RWPE2 (cell line): ENCODE results near the gene NLRP1.

Experiments used
- ATAC-seq: fragments of 200-7000 bp; cut with Tn5 transposase; 3 replicates; pipeline ENCODE4 v1.9.1; 2021; ENCODE audit warnings: low read depth
- DNase-seq: peaks from one replicate; pipeline ENCODE4 v3.0.0-alpha.2; 2020; ENCODE audit warnings: low spot score
- H3K27ac ChIP-seq: fragments of 450-650 bp; 2 replicates; pipeline ENCODE4 v1.5.1; 2017; ENCODE audit warnings: mild to moderate bottlenecking; ENCODE audit not compliant: poor library complexity, severe bottlenecking
- H3K27me3 ChIP-seq: fragments of 250-450 bp; sonication (Bioruptor Pico); 2 replicates; pipeline ENCODE4 v1.5.1; 2021; ENCODE audit warnings: mild to moderate bottlenecking, moderate library complexity; ENCODE audit not compliant: insufficient read depth, poor library complexity, severe bottlenecking
- H3K36me3 ChIP-seq: fragments of 250-450 bp; sonication (Bioruptor Pico); 2 replicates; pipeline ENCODE4 v1.5.1; 2020; ENCODE audit warnings: low read depth, mild to moderate bottlenecking, moderate library complexity
- H3K4me1 ChIP-seq: fragments of 250-450 bp; sonication (Bioruptor Pico); 2 replicates; pipeline ENCODE4 v1.5.1; 2021; ENCODE audit warnings: mild to moderate bottlenecking, moderate library complexity; ENCODE audit not compliant: insufficient read depth, poor library complexity, severe bottlenecking
- H3K4me3 ChIP-seq: fragments of 250-450 bp; sonication (Bioruptor Pico); 2 replicates; pipeline ENCODE4 v1.5.1; 2021; ENCODE audit warnings: mild to moderate bottlenecking, moderate library complexity; ENCODE audit not compliant: severe bottlenecking
- H3K9me3 ChIP-seq: fragments of 250-450 bp; sonication (Bioruptor Pico); 2 replicates; pipeline ENCODE4 v1.5.1; 2021; ENCODE audit warnings: mild to moderate bottlenecking, moderate library complexity; ENCODE audit not compliant: severe bottlenecking
- CTCF ChIP-seq: fragments of 450-650 bp; IDR thresholded peaks from one replicate; pipeline ENCODE4 v1.5.1; 2017; ENCODE audit warnings: mild to moderate bottlenecking, moderate library complexity; ENCODE audit not compliant: poor library complexity, severe bottlenecking

Gene NLRP1

GRCh38 chr17:5592382-5592781 is 8.1 kb upstream of the NLRP1 start:
- H3K4me1 ChIP-seq: no peaks in the 10 kb centered on the region
- H3K36me3 ChIP-seq: no peaks in the 10 kb centered on the region
- H3K27ac ChIP-seq: no peak overlapping the region
- peaks cover 8% of the 10 kb centered on the region for H3K27me3 ChIP-seq
- no peak overlapping the region for H3K4me3 ChIP-seq
- no peaks in the 10 kb centered on the region for H3K9me3 ChIP-seq
- DNase-seq (no peak), ATAC-seq (peak; percentile 33; the same call in 1 of the 3 replicates)
- peak; percentile 76 for TF ChIP-seq CTCF

GRCh38 chr17:5591966-5592365 is 7.7 kb upstream of the NLRP1 start:
- no peak for TF ChIP-seq CTCF
- no peaks in the 10 kb centered on the region for H3K36me3 ChIP-seq
- no peak overlapping the region for H3K27ac ChIP-seq
- H3K27me3 ChIP-seq: peaks cover 8% of the 10 kb centered on the region
- DNase-seq: no peak
- no peak overlapping the region for H3K4me3 ChIP-seq
- no peaks in the 10 kb centered on the region for H3K9me3 ChIP-seq
- no peak for ATAC-seq
- no peaks in the 10 kb centered on the region for H3K4me1 ChIP-seq

- Histone ChIP-seq H3K9me3 (no peaks in the 10 kb centered on the region), H3K27ac (no peak overlapping the region), H3K27me3 (no peaks in the 10 kb centered on the region), H3K4me3 (no peak overlapping the region), H3K36me3 (no peaks in the 10 kb centered on the region), H3K4me1 (peaks cover 17% of the 10 kb centered on the region)
- TF ChIP-seq CTCF: no peak
- DNase-seq: no peak
- no peak for ATAC-seq
Observed at GRCh38 chr17:5588584-5588983, 4.3 kb upstream of the NLRP1 start.

- Histone ChIP-seq H3K4me3 (no peak overlapping the region), H3K27me3 (no peaks in the 10 kb centered on the region), H3K9me3 (no peaks in the 10 kb centered on the region), H3K4me1 (peaks cover 25% of the 10 kb centered on the region), H3K36me3 (peaks cover 3% of the 10 kb centered on the region; the same call in 1 of the 2 replicates), H3K27ac (no peak overlapping the region)
- no peak for ATAC-seq
- peak; percentile 94 for TF ChIP-seq CTCF
- no peak for DNase-seq
Observed at GRCh38 chr17:5587438-5588032, 3.2 kb upstream of the NLRP1 start.

- TF ChIP-seq CTCF: no peak
- DNase-seq: no peak
- Histone ChIP-seq H3K9me3 (no peaks in the 10 kb centered on the region), H3K4me1 (peaks cover 27% of the 10 kb centered on the region), H3K27me3 (no peaks in the 10 kb centered on the region), H3K4me3 (no peak overlapping the region), H3K27ac (peak overlapping the region; percentile 91), H3K36me3 (peaks cover 16% of the 10 kb centered on the region)
- ATAC-seq: peak; percentile 2; the same call in 1 of the 3 replicates
Observed at GRCh38 chr17:5585836-5586521, 1.7 kb upstream of the NLRP1 start.
